GM18499 (cell line): ENCODE results near the gene PNCK.

Source experiments
- ATAC-seq: cut with Tn5 transposase; IDR thresholded peaks from one replicate; pipeline ENCODE4 v1.9.1; 2021; ENCODE audit warnings: moderate number of reproducible peaks; ENCODE audit not compliant: insufficient read depth, unreplicated experiment

The PNCK gene

DNA sequence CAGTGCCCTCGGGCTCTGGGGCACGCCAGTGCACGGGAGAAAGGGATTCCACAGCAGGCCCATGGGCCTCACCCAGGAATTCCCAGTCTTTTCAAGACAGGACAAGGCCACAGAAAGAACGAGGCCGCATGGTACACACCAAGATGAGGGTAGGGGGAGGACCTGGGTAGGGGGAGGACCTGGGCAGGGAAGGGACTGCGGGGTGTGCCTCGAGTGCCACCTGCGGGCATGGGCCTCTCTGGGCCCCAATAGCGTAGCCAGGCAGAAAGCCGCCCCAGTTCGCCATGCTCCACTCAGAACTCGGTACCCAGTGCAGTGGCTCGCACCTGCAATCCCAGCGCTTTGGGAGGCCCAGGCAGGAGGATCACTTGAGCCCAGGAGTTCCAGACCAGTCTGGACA is 40.6 kb downstream of the PNCK start:
- ATAC-seq = no peak

GRCh38 chrX:153632595-153632946 is 41.0 kb downstream of the PNCK start:
- no peak for ATAC-seq

DNA sequence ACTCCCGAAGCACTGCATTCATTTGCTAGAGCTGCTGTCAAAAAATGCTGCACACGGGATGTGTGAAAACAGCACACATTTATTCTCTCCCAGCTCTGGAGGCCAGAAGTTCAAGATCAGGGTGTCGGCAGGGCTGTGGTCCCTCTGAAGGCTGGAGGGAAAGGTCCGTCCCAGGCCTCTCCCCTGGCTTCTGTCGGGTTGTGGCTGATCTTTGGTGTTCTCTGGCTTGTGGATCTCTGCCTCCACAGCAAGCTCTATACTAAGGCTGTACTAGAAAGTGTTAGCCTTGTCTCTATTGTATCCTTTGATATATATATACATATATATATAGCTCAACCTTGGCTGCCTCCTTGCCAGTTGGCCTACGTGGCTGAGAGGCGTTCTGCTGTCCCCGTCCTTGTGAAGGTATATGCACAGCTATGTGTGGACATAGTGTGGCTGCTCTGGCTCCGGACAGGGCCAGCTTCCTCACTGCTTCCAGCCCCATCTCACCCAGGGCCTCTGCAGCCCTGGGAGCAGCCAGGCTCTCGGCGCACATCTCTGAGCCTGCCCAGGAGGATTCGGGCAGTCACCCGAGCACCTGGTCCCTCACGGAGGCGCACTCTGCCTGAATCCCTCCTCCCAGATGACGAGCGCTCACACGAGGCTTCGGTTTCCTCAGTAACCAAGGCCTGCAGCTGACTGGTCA is 41.6 kb downstream of the PNCK start:
- ATAC-seq = no peak

DNA sequence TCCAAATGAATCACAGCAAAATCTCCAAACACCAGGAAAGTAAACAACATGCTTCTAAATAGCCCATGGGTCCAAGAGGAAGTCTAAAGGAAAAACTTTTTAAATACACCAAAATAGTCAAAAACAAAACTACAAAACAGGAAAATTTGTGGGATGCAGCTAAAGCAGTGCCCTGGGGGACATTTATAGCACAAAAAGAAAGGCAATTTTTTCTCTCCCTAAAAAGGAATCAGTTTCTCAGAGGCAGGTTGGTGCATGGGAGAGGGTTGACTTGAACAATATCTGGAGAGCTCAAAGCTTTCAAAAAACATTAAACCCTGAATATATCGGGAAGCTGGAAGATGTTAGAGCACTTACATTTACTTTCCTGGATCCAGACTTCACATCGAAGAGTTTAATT is 42.3 kb downstream of the PNCK start:
- no peak for ATAC-seq

DNA sequence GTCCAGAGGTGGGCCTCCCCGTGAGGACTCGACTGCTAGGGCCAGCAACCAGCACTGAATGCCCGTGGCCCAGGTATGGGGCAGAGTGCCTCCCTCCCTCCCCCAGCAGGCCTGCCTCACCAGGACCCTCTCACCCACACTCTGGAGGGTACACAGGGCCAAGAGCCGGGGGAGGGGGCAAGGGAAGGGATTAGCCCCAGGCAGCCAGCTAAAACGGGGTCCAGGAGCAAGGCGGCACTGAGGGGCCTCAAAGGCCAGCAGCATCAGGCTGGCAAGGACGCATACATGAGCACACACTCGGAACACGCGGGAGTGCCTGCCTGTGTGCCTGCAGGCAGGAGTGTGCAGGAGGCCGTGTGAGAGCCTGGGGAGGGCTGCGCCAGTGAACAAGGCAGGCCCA is 44.9 kb downstream of the PNCK start:
- no peak for ATAC-seq

- ATAC-seq = no peak
Measured at GRCh38 chrX:153628129-153628528, 45.5 kb downstream of the PNCK start.

GRCh38 chrX:153627675-153628111 is 45.9 kb downstream of the PNCK start:
- no peak for ATAC-seq

DNA sequence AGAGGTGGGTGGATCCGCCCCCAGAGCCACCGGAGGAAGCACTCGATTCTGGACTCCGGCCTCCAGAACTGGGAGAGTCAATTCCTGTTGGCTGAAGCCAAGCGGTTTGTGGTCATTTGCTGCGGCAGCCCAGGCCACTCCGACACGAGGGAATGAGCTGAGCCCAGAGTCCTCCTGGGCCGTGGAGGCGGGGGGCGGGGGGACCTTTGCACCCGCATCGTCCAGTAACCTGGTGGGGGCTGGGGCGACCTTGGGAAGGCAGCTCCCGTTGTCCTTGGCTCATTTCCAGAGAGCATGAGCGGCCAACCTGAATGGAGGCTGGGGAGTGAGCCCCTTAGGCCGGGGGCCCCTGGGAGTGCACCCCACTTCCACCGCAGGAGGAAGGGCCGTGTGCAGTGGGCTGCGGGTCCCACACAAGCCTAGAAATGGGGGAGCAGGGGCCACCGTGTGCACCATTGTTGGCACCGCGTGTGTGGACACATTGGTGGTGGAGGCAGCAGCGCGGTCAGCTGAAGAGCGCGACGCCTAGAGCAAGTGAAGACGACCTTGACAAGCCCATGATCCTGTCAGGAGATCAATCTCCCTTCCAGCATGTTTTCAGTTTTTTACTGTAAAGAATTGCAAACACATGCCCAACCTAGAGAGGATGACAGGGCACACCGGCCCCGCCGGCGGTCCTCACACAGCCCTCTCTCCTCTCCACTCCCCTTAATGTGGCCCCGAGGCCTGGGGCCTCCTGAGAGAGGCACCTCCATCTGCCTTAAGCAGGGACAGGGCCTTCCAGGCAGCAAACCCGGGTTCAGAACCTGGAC is 46.5 kb downstream of the PNCK start:
- ATAC-seq = no peak

DNA sequence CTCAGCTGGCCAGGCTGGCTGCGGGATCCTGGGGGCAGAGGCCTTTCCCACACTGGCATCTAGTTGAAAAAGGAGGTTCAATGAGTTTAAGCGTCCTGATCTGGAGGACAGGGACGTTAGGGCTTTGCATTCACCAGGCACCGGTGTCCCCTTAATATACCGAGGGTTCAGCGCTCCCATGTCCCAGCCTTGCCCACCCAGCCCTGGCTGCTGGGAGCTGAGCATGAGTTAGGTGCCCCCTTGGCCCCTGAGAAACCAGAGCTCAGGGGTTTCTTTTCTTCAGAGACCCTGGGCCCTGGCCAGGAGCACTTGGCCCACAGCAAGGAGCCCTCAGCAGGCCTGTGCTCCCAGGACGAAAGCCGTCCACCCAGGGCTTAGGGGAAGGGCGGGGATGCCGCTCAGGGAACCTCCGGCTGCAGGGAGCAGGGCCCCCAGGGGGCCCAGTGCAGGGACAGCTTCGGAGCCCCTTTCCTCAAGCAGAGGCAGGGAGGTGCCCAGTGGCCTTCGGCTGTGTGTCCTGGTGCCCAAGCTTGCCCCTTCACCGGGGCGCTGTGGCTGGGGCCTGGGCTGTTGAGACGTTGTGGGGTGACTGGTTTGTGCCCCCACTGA is 47.5 kb downstream of the PNCK start:
- no peak for ATAC-seq

DNA sequence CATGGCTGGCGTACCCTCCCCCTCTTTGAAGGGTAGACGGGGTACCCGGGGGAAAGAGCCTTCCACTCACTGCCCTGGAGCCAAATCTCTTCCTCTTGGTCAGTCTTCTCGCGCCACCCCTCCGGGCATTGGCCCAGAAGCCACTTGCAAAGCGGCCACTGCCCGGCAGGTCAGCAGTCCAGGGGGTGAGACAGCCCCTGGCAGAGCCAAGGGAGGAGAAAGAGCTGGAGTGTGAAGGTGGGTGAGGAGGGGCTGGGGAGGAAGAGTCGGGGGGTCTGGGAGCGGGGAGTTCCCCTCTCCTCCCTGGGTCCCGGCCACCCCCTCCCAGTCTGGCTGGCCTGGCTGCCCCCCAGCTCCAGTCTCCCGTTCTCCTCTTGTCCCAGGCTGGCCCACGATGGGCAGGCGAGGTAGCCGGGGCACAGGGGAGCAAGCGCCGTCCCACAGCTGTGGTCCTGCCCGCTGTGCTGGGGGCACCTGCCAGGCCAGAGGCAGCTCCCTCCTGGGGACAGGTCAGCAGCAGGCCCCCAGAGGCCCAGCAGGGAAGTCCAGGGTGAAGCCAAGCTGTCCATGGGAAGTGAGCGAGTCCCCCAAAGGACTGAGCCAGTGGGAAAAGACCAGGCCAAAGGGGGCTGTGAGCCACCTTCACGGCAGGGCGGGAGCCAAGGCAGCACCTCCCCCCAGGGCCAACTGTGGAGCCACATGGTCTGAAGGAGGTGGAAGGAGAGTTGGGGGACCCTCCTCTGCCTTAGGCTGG is 48.2 kb downstream of the PNCK start:
- ATAC-seq = no peak

DNA sequence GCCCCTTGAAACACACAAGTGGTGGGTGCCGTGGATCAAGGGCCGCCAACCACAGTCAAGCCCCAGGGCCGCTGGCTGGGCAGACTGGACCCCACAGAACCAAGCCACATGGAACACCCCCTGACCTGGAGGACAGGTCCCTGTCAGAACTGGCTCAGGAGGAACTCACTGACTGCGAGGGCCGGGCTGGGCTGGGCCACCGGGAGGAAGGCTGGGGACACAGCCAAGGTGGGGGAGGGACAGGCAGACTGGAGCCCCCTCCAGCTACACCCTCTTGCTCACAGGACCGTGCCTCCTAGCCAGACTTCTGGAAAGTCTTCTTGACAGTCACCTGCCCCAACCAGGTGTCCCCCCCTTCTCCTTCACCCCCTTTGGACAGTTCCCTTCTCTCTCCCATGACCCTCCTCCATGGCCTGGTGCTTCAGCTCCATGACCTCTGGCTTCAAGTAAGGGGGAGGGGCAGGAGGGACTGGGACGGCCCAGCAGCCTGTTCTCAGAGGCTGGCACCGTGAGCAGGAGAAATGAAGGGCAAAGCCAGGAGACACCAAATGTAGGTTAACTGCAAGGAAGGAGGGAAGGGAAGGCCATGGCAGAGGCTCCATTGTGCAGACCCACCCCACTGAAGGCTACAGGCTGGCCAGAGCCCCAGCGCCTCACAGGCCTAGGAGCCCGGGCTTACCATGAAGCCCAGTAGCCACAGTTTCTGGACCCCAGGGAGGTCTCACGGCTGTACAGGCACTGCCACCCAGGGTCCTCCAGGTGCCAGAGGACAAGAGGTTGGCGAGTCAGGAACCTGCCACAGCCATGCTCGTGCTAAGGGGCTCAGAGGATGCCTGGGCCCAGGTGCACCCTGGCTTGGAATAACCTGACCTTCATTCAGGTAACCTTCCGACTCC is 49.2 kb downstream of the PNCK start:
- no peak for ATAC-seq

DNA sequence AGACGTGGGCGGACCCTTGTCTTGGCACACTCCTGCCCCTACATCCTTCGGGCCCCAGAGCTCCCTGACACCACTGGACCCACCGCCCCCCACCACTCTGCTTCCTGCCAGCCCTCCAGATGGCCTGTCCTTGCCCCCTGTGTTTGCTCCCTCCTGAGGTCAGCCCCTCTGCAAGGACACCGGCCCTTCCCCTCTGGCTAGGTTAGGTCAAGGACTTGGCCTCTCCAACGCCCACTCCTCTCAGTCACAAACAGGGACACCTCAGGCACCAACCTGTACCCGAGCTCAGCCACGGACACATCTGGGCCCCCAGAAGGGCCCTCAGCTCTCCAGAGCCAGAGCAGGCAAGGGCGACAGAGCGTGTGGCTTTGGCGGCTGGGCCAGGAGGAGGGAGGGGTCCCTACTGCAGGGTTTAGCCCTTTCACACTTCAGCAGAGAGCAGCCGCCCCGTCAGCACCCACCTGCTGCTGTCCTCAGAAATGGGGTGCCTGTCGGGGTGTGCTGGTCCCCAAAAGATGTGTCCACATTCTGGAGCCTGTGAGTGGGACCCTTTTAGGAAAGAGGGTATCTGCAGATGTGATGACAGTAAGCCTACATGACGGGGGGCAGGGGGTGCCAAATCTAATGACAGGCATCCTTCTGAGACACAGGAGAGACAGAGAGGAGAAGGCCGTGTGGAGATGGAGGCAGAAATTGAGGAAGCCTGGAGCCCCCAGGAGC is 50.1 kb downstream of the PNCK start:
- ATAC-seq = no peak

- ATAC-seq = no peak
Measured at GRCh38 chrX:153622661-153623309, 50.8 kb downstream of the PNCK start.

GRCh38 chrX:153621949-153622598 is 51.5 kb downstream of the PNCK start:
- ATAC-seq = no peak

GRCh38 chrX:153620576-153620975 is 53.0 kb downstream of the PNCK start:
- ATAC-seq = no peak
